ENCODE results near the gene MLN.

Gene MLN

GRCh38 chr6:33823806-33824205 lies 20.0 kb upstream of the MLN start:
- Histone ChIP-seq H3K27ac (ENCODE audit: low read depth, low read length) (no peak overlapping the region), H3K4me2 (ENCODE audit: low read length) (no peak overlapping the region), H3K27me3 (ENCODE audit: control insufficient read depth, low read length) (0 out of 2 replicates have a peak, but pooled peaks cover 5% of the 10 kb centered on the region), H3K9me3 (ENCODE audit: control insufficient read depth, insufficient read depth, low read length) (no peaks in the 10 kb centered on the region), H3K4me1 (ENCODE audit: control insufficient read depth, low read length) (no peaks in the 10 kb centered on the region), H3K79me2 (ENCODE audit: control insufficient read depth, low read length) (no peaks in the 10 kb centered on the region), H3K4me3 (ENCODE audit: low read length) (no peak overlapping the region), H3K9me2 (replicated peaks; ENCODE audit: control insufficient read depth, low read length) (no peaks in the 10 kb centered on the region), H3F3A (ENCODE audit: control insufficient read depth, insufficient read depth) (no peaks in the 10 kb centered on the region), H3K36me3 (ENCODE audit: control insufficient read depth, low read length) (no peaks in the 10 kb centered on the region), H4K20me1 (ENCODE audit: control insufficient read depth, insufficient read depth, low read depth, low read length) (no peaks in the 10 kb centered on the region)
- no peak for TF ChIP-seq EZH2phosphoT487 (IDR thresholded peaks at IDR 0.05; ENCODE audit: borderline replicate concordance, low read length)
- TF ChIP-seq, protein P1, sequence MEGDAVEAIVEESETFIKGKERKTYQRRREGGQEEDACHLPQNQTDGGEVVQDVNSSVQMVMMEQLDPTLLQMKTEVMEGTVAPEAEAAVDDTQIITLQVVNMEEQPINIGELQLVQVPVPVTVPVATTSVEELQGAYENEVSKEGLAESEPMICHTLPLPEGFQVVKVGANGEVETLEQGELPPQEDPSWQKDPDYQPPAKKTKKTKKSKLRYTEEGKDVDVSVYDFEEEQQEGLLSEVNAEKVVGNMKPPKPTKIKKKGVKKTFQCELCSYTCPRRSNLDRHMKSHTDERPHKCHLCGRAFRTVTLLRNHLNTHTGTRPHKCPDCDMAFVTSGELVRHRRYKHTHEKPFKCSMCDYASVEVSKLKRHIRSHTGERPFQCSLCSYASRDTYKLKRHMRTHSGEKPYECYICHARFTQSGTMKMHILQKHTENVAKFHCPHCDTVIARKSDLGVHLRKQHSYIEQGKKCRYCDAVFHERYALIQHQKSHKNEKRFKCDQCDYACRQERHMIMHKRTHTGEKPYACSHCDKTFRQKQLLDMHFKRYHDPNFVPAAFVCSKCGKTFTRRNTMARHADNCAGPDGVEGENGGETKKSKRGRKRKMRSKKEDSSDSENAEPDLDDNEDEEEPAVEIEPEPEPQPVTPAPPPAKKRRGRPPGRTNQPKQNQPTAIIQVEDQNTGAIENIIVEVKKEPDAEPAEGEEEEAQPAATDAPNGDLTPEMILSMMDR (IDR thresholded peaks at IDR 0.05; ENCODE audit: low read depth, low read length, poor library complexity, severe bottlenecking), result no peak

DNA sequence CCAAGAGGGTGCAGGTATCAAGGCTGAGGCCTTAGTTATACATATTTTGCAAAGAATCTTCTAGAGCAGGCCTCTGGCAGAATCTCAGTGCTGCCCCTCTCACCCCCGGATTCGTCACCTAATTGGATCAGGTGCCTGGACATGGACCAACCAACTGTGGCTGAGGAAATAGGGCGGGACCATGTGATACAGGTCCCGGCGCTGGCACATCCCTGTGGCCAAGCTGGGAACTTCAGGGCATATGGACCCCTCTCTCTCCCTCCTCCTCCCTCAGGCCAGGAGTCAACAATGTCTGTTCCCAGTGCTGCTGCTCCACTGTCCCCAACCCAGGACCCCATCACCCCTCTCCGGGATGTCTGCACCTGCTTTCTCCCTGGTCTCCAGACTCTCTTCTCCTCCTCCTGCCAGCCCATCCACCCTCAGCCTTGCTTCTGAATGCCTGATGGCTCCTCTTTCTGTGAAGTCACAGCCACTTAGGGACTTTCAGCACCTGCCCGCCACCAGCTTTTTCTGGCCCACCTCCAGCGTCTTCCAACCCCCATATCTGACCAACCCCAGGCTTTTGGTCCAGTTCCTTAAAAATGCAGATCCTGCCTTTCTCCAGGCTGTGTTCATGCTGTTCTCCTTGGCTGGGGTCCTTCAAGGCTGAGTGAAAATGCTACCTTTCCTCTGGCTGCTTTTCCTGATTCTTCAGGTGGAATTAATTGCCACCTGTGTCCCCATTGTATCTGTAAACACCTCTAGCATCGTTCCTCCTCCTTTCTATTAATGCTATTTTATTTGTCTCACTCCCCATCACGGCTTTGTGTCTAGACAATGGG lies 19.0 kb upstream of the MLN start:
- Histone ChIP-seq H3F3A (ENCODE audit: control insufficient read depth, insufficient read depth) (no peaks in the 10 kb centered on the region), H4K20me1 (ENCODE audit: control insufficient read depth, insufficient read depth, low read depth, low read length) (no peaks in the 10 kb centered on the region), H3K27me3 (ENCODE audit: control insufficient read depth, low read length) (0 out of 2 replicates have a peak, but pooled peaks cover 5% of the 10 kb centered on the region), H3K4me1 (ENCODE audit: control insufficient read depth, low read length) (no peaks in the 10 kb centered on the region), H3K27ac (ENCODE audit: low read depth, low read length) (no peak overlapping the region), H3K9me2 (replicated peaks; ENCODE audit: control insufficient read depth, low read length) (no peaks in the 10 kb centered on the region), H3K36me3 (ENCODE audit: control insufficient read depth, low read length) (no peaks in the 10 kb centered on the region), H3K9me3 (ENCODE audit: control insufficient read depth, insufficient read depth, low read length) (no peaks in the 10 kb centered on the region), H3K4me3 (ENCODE audit: low read length) (no peak overlapping the region), H3K79me2 (ENCODE audit: control insufficient read depth, low read length) (no peaks in the 10 kb centered on the region), H3K4me2 (ENCODE audit: low read length) (no peak overlapping the region)
- TF ChIP-seq EZH2phosphoT487 (IDR thresholded peaks at IDR 0.05; ENCODE audit: borderline replicate concordance, low read length), result no peak
- TF ChIP-seq, protein P1 (IDR thresholded peaks at IDR 0.05; ENCODE audit: low read depth, low read length, poor library complexity, severe bottlenecking), result no peak

GRCh38 chr6:33820784-33821520 lies 17.1 kb upstream of the MLN start:
- H3K4me3 ChIP-seq (ENCODE audit: low read length), result no peak overlapping the region
- H3K27ac ChIP-seq (ENCODE audit: low read depth, low read length), result no peak overlapping the region

More at GRCh38 chr6:33820784-33821520, 17.1 kb upstream of the MLN start:
- Histone ChIP-seq H4K20me1 (ENCODE audit: control insufficient read depth, insufficient read depth, low read depth, low read length) (no peaks in the 10 kb centered on the region), H3K9me2 (replicated peaks; ENCODE audit: control insufficient read depth, low read length) (no peaks in the 10 kb centered on the region), H3K27me3 (ENCODE audit: control insufficient read depth, low read length) (0 out of 2 replicates have a peak, but pooled peaks cover 5% of the 10 kb centered on the region), H3K4me1 (ENCODE audit: control insufficient read depth, low read length) (no peaks in the 10 kb centered on the region), H3K4me2 (ENCODE audit: low read length) (no peak overlapping the region), H3K36me3 (ENCODE audit: control insufficient read depth, low read length) (no peaks in the 10 kb centered on the region), H3F3A (ENCODE audit: control insufficient read depth, insufficient read depth) (no peaks in the 10 kb centered on the region), H3K9me3 (ENCODE audit: control insufficient read depth, insufficient read depth, low read length) (no peaks in the 10 kb centered on the region), H3K79me2 (ENCODE audit: control insufficient read depth, low read length) (no peaks in the 10 kb centered on the region)
- TF ChIP-seq, protein P1 (IDR thresholded peaks at IDR 0.05; ENCODE audit: low read depth, low read length, poor library complexity, severe bottlenecking), result no peak
- TF ChIP-seq EZH2phosphoT487 (IDR thresholded peaks at IDR 0.05; ENCODE audit: borderline replicate concordance, low read length), result no peak
